Midbrain (tissue), 1 donor: ENCODE measurements around the gene DCDC2B.

Experiments
- DNase-seq: peaks from one replicate; lab custom pipeline; 2025; lab: John Stamatoyannopoulos, UW

DCDC2B gene

DNA sequence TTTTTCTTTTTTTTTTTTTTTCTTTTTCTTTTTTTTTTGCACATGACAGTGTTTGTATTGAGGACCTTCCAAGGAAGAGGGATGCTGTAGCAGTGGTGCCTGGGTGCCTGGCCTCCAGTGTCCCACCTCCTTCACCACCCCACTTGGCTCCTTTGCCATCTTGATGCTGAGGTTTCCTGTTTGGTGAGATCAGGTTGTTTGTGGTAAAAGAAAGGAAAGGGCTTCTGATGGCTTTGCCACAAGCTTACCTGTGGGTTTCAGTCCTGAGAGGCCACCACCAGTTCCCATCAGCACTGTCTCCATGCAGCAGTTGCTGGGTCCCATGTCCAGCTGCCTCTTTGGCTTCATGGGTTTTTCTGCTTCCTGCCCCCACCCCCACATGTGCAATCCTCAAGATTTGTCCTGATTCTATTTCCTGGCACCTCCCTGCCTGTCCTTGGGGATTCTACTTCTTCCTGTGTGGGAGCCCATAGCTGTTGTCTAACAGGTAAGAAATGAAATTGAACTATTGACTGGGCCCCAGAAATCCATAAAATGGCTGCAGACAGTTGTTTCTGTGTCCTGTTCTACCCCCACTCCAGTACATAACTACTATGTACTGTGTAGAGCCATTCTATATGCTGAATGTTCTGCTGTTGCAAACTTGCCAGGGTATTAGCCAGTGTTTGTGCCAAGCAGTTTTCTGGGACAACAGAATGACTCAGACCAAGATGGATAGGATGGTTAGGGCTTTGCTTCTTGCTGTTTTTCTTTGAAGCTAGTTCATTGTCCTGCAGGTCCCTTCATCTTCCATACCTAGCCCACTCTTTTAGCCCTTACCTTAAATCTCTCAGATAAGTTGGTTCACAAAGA, 12.7 kb upstream of the DCDC2B start:
- DNase-seq, result no peak

GRCh38 chr1:32197074-32197473, 11.8 kb upstream of the DCDC2B start:
- DNase-seq, result no peak

DNA sequence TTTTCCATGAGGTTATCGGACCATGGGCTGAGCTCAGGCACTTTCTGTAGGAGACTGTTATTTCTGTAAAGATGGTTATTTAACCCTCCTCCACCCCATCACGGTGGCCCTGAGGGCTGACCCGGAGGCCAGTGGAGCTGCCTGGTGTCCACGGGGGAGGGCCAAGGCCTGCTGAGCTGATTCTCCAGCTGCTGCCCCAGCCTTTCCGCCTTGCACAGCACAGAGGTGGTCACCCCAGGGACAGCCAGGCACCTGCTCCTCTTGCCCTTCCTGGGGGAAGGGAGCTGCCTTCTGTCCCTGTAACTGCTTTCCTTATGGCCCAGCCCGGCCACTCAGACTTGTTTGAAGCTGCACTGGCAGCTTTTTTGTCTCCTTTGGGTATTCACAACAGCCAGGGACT, 11.1 kb upstream of the DCDC2B start:
- DNase-seq, result no peak

DNA sequence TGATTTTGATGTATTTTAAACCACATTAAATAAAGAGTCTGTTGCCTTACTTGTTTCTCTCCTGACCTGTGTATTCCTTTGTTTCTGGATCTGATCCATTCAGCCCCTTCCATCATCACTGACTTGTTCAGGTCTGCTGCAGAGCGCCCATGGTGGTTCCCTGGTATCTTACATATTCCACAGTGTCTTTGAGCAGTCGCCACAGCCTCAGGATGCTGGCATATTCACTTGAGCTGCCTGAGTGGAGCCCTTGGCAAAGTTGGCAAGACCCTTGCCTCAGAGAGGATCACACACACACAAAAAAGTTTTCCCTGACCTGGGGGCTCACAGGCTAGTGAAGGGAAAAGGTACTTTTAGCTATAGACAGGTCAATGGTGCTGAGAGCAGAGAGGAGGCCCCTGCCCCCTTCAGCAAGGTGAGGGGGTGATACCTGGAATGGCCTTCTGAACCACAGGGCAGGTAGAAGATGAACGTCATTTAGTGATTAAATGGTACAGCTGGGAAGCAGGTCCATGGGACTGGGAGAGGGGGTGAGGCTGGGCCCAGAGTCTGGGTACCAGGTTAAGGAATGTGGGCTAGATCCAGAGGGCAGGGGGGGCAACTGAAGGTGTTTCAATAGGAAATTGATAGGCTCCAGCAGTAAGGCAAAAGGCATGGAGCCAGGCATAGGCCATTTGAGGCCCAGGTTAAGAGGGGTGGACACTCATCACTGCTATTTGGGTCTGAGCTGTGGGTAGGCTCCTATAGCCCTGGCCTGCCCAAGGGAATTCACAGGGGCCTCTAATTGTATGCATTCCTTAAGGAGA, 10.4 kb upstream of the DCDC2B start:
- DNase-seq, result no peak

DNA sequence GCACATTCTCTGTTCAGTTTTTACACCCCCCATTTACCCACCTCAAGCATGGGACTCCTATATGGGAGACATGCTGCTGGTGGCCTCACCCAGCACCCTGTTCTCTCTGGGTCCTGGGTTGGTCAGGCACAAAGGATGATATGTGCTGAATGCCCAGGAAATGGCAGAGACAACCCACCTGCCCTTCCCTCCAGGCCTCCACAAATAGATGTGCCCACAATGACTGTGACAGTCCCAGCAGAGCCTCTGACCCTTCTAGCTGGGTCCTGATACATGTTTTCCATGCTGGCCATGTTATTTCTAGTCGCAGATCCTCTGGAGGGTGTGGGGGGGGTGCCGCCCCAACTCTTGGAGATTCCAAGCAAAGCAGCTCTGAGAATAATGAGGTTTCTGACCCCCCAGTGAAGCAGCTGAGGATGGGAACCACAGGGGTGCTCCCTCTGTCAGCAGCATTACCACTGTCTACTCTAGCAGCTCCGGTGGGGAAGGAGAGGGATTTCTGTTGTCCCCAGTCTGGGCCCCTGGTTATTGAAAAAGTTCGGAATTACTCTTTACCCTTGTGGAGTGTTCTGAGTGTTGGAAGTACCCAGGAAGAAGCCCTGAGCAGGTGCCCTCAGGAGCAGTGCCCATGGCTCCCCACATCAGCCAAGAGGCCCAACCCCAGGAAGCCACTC, 9.7 kb upstream of the DCDC2B start:
- no peak for DNase-seq

DNA sequence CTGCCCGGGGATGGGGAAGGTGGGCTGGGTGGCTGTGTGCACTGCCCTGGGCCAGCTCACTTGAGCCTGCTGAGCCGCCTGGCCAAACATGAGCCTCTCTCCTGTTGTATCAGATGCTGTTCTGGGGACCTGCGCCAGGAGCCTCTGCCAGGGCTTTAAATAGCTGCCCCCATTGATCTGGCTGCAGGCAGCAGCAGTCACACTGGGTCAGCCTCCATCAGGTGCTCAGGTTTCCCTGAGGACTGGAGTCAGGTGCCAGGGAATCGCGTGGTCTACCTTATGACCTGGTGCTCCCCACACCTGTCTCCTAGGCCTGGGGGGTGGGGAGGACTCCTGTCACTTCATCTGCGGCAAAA, 9.2 kb upstream of the DCDC2B start:
- DNase-seq, result peak; percentile 8

DNA sequence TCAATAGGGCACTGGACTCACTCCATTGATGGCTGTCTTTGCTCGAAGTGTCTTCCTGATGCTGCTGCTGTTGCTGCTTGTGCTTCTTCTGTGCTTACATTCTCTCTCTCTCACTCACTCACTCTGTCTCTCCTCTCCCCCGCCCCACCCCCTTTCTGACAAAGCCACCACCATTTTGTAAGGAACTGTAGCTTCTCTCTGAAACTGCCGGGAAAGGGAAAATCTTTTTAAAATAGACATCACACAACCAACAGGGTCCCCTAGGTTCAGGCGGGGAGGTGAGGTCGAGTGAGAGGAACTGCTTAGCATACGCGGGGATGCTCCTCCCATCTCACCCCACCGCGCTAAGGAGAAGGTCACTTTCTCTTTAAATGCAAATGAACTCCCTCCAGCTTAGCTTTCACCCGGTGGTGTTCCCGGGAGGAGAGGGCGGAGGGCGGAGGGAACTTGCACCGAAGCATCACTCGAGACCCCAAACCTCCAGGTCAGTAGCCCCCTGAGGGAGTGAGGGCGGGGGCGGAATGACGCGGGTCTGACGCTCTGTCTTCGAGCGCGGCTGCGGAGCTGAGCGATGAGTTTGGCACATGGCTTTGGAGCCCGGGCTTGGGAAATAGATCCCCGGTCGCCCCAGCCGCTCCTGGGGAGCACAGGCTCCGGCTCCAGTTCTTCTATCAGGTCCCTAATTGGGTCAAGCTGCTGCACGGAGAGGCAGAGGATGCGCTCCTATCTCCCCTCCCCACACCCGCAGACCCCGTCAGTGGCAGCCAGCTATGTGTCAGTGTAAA, 8.5 kb upstream of the DCDC2B start, which contains the start of gene CCDC28B:
Gene CCDC28B, plus strand, starts transcription at position 370 of the 785 bp plus-strand sequence. CDS start 1,341 bp downstream, outside the sequence.
- peak; percentile 58 for DNase-seq

DNA sequence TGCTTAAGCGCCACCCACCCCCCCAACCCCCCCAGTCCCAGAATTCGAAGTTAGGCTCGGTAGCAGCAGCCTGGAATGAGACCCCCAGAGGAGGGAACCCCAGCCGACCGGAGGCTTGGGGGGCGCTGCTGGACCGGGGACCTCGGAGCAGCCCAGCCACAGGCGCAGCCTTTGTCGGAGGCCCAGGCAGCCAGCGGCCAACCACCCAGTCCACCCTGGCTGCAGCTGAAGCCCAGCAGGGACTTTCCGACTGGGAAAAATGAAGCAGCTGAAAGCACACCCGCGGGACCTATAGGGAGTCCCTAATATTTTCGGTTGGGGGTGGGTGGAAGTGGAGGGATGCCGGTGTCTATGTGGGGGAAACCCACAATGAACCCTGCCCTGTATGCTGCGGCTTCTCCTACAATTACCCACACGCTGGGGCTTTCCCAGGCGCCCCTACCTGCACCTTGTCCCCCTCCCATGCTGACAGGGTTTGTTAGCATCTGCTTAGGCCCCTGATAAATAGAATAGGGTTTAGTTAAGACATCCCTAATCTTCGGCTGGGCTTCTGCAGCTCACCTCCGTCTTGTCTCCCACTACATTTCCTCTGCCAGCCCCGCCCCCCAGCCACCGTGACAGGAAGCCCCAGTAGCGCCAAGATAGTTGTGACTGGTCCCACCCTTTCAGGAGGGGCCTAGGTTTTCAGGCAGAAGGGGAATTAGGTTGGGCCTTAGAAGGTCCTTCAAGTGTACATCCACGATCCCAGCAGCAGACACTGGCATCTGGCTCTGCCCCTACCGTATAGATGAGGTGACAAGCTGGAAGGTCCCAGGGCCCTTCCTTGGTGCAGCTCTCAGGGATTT, 7.7 kb upstream of the DCDC2B start:
- peak; percentile 11 for DNase-seq

- DNase-seq, result no peak
Measured at GRCh38 chr1:32204943-32205361, 3.9 kb upstream of the DCDC2B start.

GRCh38 chr1:32205401-32206370, 3.2 kb upstream of the DCDC2B start, which contains the start of gene IQCC:
Gene IQCC, plus strand, starts transcription at chr1:32205671. Its CDS starts 11 bp downstream, at chr1:32205682.
- DNase-seq, result peak; percentile 92

GRCh38 chr1:32208469-32208868, 420 bp upstream of the DCDC2B start:
- DNase-seq, result no peak

DNA sequence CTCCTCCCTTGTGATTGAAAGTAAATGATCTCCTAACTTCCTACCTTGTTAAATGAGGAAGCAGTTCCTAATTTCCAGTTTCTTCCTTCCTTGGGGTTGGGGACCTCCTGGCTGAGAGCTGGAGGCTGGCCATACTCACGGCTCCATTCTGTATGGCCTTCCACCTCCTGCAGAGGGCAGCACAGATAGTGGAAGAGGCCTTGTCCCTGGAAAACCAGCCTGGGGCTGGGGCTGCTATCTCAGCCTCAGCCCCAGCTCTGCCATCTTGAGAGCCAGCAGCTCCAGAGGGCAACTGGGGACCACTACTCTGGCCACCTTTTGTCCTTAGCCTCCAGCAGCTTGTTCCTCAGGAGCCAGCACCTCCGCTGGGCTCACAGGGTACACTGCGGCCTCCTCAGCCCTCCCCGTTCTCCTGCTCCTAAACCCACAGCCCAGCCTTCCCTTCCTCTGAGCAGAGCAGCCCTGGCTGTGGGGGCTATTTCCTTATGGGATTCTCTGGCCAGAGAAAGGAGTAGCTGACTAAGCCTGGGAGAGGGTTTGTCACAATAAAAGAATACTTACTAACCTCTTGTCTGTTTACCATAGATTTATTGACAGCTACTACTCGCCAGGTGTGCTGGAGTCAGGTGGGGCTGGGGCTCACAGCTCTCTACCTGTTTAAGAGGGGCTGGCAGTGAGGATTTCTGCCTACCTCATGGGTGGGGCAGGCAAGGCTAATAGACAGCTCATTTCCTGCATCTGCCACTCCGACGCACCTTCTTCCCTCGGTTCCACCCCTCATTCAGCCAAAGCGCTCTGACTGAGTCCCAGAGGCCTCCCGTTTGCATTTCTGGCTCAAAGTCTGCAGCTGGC, 7.0 kb downstream of the DCDC2B start:
- peak; percentile 50 for DNase-seq

DNA sequence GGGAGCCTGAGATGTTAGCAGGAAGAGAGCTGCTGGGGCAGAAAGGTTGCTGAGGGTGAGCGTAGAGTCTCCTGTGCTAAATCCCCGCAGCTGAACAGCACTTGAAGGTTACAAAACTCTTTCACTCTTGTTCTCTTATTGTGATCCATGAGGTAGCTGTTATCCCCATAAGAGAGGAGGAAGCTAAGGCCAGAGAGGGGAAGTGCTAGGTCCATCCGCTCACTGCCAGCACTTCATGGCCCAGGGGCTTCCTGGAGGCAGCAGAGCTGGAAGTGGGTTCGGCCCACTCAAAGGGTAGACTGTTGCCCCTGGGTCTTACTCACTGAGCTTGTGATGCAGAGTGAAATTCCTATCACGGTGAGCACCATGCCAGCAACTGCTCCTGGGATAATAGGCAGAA, 7.7 kb downstream of the DCDC2B start:
- no peak for DNase-seq

DNA sequence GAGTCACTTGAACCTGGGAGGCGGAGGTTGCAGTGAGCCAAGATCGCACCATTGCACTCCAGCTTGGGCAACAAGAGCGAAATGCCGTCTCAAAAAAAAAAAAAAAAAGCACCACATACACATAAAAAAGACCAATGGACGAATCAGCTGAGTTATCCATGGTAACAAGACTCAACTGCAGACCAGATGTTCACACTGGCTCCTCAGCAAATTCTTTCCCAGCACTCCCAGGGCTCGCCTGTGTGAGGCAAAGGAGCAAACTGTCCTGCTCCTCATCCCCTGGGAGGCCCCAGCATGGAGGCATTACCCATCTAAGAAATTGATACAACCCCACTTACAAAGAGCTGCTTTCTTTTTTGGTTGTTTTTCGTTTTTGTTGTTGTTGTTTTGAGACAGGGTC, 10.1 kb downstream of the DCDC2B start:
- DNase-seq, result no peak

- no peak for DNase-seq
Measured at GRCh38 chr1:32220746-32221580, 12.1 kb downstream of the DCDC2B start.

DNA sequence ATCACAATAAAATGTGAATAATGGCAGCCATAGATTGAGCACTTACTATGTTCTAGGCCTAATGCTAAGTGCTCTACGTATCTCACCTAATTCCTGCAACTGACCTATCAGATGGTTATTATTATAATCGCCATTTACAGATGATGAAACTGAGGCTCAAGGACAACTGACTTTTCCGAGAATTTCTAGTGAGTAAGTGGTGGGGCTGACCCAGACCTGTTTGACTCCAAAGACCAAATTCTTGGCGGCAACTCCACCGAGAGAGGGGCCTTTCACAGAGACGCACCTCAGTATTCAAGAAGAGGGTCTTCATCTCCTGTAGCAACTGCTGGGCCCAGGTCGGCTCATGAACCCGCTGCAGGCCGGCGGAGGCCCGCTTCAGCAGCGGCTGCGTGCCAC, 12.7 kb downstream of the DCDC2B start:
- DNase-seq, result no peak

DNA sequence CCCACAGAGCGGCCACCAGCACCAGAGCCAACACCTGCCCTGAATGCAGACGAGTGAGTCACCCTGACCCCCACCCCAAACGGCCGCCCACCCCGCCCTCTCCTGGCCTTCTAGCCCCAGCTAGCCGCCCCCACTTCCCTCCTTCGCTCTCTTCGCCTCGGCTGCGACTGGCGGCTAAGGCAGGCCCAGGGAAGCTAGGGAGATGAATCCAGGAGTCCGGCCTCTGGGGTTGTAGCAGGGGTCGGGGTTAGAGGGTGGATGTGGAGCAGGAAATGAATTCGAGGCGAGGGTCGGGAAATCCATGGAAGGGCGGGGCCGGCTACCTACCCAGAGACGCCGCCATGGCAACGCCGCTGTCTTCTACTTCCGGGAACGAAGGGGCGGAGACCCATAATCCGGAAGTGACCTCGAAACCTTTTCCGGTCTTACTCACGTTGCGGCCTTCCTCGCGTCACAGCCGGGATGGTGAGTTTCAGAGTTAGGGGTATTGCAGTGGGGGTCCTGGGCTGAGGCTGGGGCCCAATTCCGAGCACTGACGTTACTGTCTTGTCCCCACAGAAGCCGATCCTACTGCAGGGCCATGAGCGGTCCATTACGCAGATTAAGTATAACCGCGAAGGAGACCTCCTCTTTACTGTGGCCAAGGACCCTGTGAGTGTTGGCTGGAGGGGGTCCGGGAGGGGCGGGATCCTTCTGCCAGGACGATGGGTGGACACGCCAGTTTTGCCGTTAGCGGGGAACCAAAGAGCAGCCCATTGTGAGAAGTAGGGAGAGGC, 13.3 kb downstream of the DCDC2B start, which contains the start of the genes EIF3I and TMEM234:
Gene EIF3I, plus strand, starts transcription at position 428 of the 776 bp plus-strand sequence. Its CDS starts 35 bp downstream, at position 463.
Gene TMEM234, minus strand, starts transcription at position 374 of the 776 bp plus-strand sequence. Its CDS starts 31 bp downstream, at position 343.
- DNase-seq, result peak; percentile 94
